K562 (cell line): ENCODE measurements around the gene RHOF. TPM values are rescaled to one million over a fixed set of nuclear protein-coding genes. Genes with fewer than 3 reads are reported as not detected.

ENCODE experiments used
- ATF4 ChIP-seq: fragments of 450-650 bp; formaldehyde crosslinking; IDR thresholded peaks from 2 replicates; pipeline ENCODE4 v1.4.0; 2022; ENCODE audit warnings: mild to moderate bottlenecking, moderate library complexity
- BCLAF1 ChIP-seq, 2 experiments: fragments of 450-650 bp in 1 of 2; IDR thresholded peaks; 2 replicates each; pipeline ENCODE4 v1.6.1; 2011 to 2017; ENCODE audit warnings: low read depth in 2 of 2, antibody characterized with exemption in 1 of 2, borderline replicate concordance in 1 of 2, low read length in 1 of 2, mild to moderate bottlenecking in 1 of 2, mixed read lengths in 1 of 2; ENCODE audit not compliant: control insufficient read depth in 1 of 2
- CREB1 ChIP-seq, 2 experiments: sonication (generic) in 1 of 2; formaldehyde crosslinking in 1 of 2; IDR thresholded peaks; 2 replicates each; pipeline versions ENCODE4 v1.6.1 to v1.8.0; 2012 to 2022; ENCODE audit warnings: inconsistent platforms in 1 of 2, mild to moderate bottlenecking in 1 of 2, missing genetic modification reagents in 1 of 2, moderate library complexity in 1 of 2
- FOXP1 ChIP-seq: sonication (generic); formaldehyde crosslinking; IDR thresholded peaks from 2 replicates; pipeline ENCODE4 v1.8.0; 2022; ENCODE audit warnings: mild to moderate bottlenecking, missing genetic modification reagents
- HDAC3 ChIP-seq: fragments of 450-650 bp; IDR thresholded peaks from 2 replicates; pipeline ENCODE4 v1.6.1; 2018; ENCODE audit warnings: borderline replicate concordance, mild to moderate bottlenecking, moderate library complexity; ENCODE audit not compliant: partially characterized antibody
- HOMEZ ChIP-seq: fragments of 250-450 bp; sonication (Bioruptor Pico); IDR thresholded peaks from 2 replicates; pipeline ENCODE4 v1.4.0; 2020; ENCODE audit warnings: mild to moderate bottlenecking, moderate library complexity
- IRF9 ChIP-seq: fragments of 450-650 bp; IDR thresholded peaks from 2 replicates; pipeline ENCODE4 v1.6.1; 2016; ENCODE audit warnings: missing biosample characterization, missing genetic modification characterization
- KLF10 ChIP-seq: fragments of 250-450 bp; sonication (Bioruptor Pico); IDR thresholded peaks from 2 replicates; pipeline ENCODE4 v1.6.1; 2021; ENCODE audit warnings: matching md5 sums
- MAFF ChIP-seq: IDR thresholded peaks from 2 replicates; pipeline ENCODE4 v1.6.1; 2012; ENCODE audit warnings: low read length, improper control_type of control experiment
- PKNOX1 ChIP-seq: fragments of 450-650 bp; IDR thresholded peaks from 2 replicates; pipeline ENCODE4 v1.6.1; 2016
- POLR2G ChIP-seq: fragments of 200-400 bp; formaldehyde crosslinking; IDR thresholded peaks from 2 replicates; pipeline ENCODE4 v1.6.1; 2017; ENCODE audit warnings: low read depth, mild to moderate bottlenecking, antibody characterized with exemption, low read length, moderate library complexity
- SP1 ChIP-seq: sonication (generic); formaldehyde crosslinking; IDR thresholded peaks from 2 replicates; pipeline ENCODE4 v1.8.1; 2022; ENCODE audit warnings: mild to moderate bottlenecking, missing genetic modification reagents
- TARDBP ChIP-seq: fragments of 450-650 bp; IDR thresholded peaks from 2 replicates; pipeline ENCODE4 v1.6.1; 2016
- THRAP3 ChIP-seq: fragments of 450-650 bp; IDR thresholded peaks from 2 replicates; pipeline ENCODE4 v1.6.1; 2016; ENCODE audit warnings: mild to moderate bottlenecking, inconsistent platforms, borderline replicate concordance
- ZEB2 ChIP-seq: fragments of 450-650 bp; IDR thresholded peaks from 2 replicates; pipeline ENCODE4 v1.6.1; 2016
- ZNF12 ChIP-seq: sonication (generic); formaldehyde crosslinking; IDR thresholded peaks from 2 replicates; pipeline ENCODE4 v1.4.0; 2020; ENCODE audit warnings: mild to moderate bottlenecking, missing genetic modification reagents
- ZNF146 ChIP-seq: IDR thresholded peaks from one replicate; pipeline ENCODE4 v1.6.1; 2018; ENCODE audit warnings: missing compliant biosample characterization; ENCODE audit not compliant: unreplicated experiment
- ZNF668 ChIP-seq: fragments of 250-450 bp; sonication (Bioruptor Pico); IDR thresholded peaks from 2 replicates; pipeline ENCODE4 v1.8.0; 2022; ENCODE audit warnings: mild to moderate bottlenecking, inconsistent platforms
- ZNF785 ChIP-seq: fragments of 250-450 bp; sonication (Bioruptor Pico); IDR thresholded peaks from 2 replicates; pipeline ENCODE4 v1.4.0; 2020; ENCODE audit warnings: mild to moderate bottlenecking
- ZSCAN29 ChIP-seq: fragments of 450-650 bp; IDR thresholded peaks from 2 replicates; pipeline ENCODE4 v1.6.1; 2017
- polyA plus RNA-seq, 8 experiments: library from polyadenylated mRNA; depleted of rRNA in 4 of 8; stranded (reverse) in 5 of 8; unstranded in 3 of 8; fragments of >200 nt; fragmentation: Nextera tagmentation in 2 of 8; fragmentation: Illumina TruSeq in 1 of 8; extraction: Ambion mirVana in 2 of 8; extraction: Trizol in 1 of 8; gene quantifications; 2 replicates each; pipeline versions ENCODE4 v1.2.1 to v1.2.3, GENCODE V29; 2011 to 2014; ENCODE audit warnings: inconsistent platforms in 1 of 8, missing spikeins in 1 of 8
- total RNA-seq, 7 experiments: library from RNA; depleted of rRNA in 6 of 7; stranded (reverse); fragments of >200 nt in 6 of 7; fragmentation: Illumina TruSeq in 2 of 7; extraction: Trizol in 2 of 7; gene quantifications; 2 replicates each; pipeline versions ENCODE4 v1.2.1 to v1.2.3, GENCODE V29; 2011 to 2021; ENCODE audit warnings: low replicate concordance in 1 of 7

The RHOF gene
- total and polyA plus RNA-seq, 9 of the 15 experiments (the other 6 are each of a cell fraction or from before 2014, with no cell fraction given), result 0.13 to 10.1 (median 4.0) TPM

GRCh38 chr12:121839106-121839992 is 45.9 kb upstream of the RHOF start (continued):
- TF ChIP-seq ZSCAN29, result no peak
- TF ChIP-seq PKNOX1, result no peak
- TF ChIP-seq THRAP3, result no peak
- TF ChIP-seq ZNF146 (CRISPR knock-in tag), result no peak
- TF ChIP-seq MAFF, result no peak
- no peak for TF ChIP-seq ZNF668
- peak; percentile 98 for TF ChIP-seq POLR2G
- no peak for TF ChIP-seq BCLAF1 (IDR thresholded peaks at IDR 0.05; ENCODE audit: borderline replicate concordance in 1 of 2, control insufficient read depth in 1 of 2, low read depth in 2 of 2, low read length in 1 of 2)
- TF ChIP-seq FOXP1 (CRISPR knock-in tag), result peak; percentile 53; the same call in 1 of the 2 replicates
- TF ChIP-seq TARDBP, result peak; percentile 47; the same call in 1 of the 2 replicates
- no peak for TF ChIP-seq HDAC3
- TF ChIP-seq SP1 (CRISPR knock-in tag), result peak; percentile 95
- TF ChIP-seq ZNF12 (CRISPR knock-in tag), result no peak
- TF ChIP-seq CREB1 (IDR thresholded peaks at IDR 0.05), result peak; percentile 38; the same call in 1 of the 2 replicates
- peak; percentile 63; the same call in 1 of the 2 replicates for TF ChIP-seq CREB1 (CRISPR knock-in tag; IDR thresholded peaks at IDR 0.05)
- TF ChIP-seq ATF4 (CRISPR knock-in tag), result no peak
- TF ChIP-seq KLF10, result no peak
- TF ChIP-seq ZNF785 (CRISPR knock-in tag), result no peak
- TF ChIP-seq IRF9 (tag), result no peak
- TF ChIP-seq HOMEZ (CRISPR knock-in tag), result no peak
- 0 out of 2 replicates have a peak, but pooled peaks have one; percentile 21 for TF ChIP-seq ZEB2
